A673 (cell line): ENCODE results near the gene SH2D2A. TPM values are rescaled to one million over a fixed set of nuclear protein-coding genes. Genes with fewer than 3 reads are reported as not detected.

Experiments used
- BruUV-seq: library from RNA; stranded (reverse); fragments of 400-500 nt; replicated peaks from 2 replicates; lab custom pipeline; 2021; lab: Mats Ljungman, UMichigan
- CTCF ChIA-PET: fragments of 300-600 bp; sonication (Branson Sonifier 250); formaldehyde crosslinking; loops from one replicate; lab custom pipeline; 2022; ENCODE audit warnings: antibody characterized with exemption; lab: Charles Lee
- POLR2A ChIA-PET: fragments of 300-600 bp; sonication (Branson Sonifier 250); formaldehyde crosslinking; loops from one replicate; lab custom pipeline; 2022; ENCODE audit warnings: antibody characterized with exemption; ENCODE audit not compliant: low non-redundant PET; lab: Charles Lee
- DNase-seq: peaks from one replicate; pipeline ENCODE4 v3.0.0-alpha.2; 2015; ENCODE audit warnings: low spot score
- H3K27ac ChIP-seq: fragments of 200-600 bp; sonication (generic); 2 replicates; pipeline ENCODE4 v1.5.1; 2016; ENCODE audit warnings: mixed run types, low read depth, mild to moderate bottlenecking, mixed read lengths, antibody characterized with exemption, low read length; ENCODE audit not compliant: poor library complexity, severe bottlenecking
- H3K27me3 ChIP-seq: fragments of 200-600 bp; sonication (generic); replicated peaks from 2 replicates; pipeline ENCODE4 v1.6.1; 2017; ENCODE audit warnings: mixed run types, low read depth, mild to moderate bottlenecking, mixed read lengths, antibody characterized with exemption, low read length; ENCODE audit not compliant: insufficient read depth, poor library complexity
- H3K36me3 ChIP-seq: fragments of 200-600 bp; sonication (generic); 2 replicates; pipeline ENCODE4 v1.6.1; 2016; ENCODE audit warnings: mixed run types, mild to moderate bottlenecking, mixed read lengths, antibody characterized with exemption, low read length; ENCODE audit not compliant: insufficient read depth, poor library complexity, severe bottlenecking
- H3K4me1 ChIP-seq: fragments of 200-600 bp; sonication (generic); 2 replicates; pipeline ENCODE4 v1.6.1; 2017; ENCODE audit warnings: mixed run types, mild to moderate bottlenecking, mixed read lengths, antibody characterized with exemption, low read length; ENCODE audit not compliant: insufficient read depth, poor library complexity, severe bottlenecking
- H3K4me3 ChIP-seq: fragments of 200-600 bp; sonication (generic); 2 replicates; pipeline ENCODE4 v1.5.1; 2016; ENCODE audit warnings: low read depth, mixed run types, mild to moderate bottlenecking, mixed read lengths, low read length; ENCODE audit not compliant: poor library complexity, severe bottlenecking
- H3K9me3 ChIP-seq: fragments of 200-600 bp; sonication (generic); 2 replicates; pipeline ENCODE4 v1.6.1; 2016; ENCODE audit warnings: mixed run types, low read depth, mild to moderate bottlenecking, mixed read lengths, antibody characterized with exemption, low read length; ENCODE audit not compliant: poor library complexity, severe bottlenecking
- CTCF ChIP-seq: fragments of 300-800, 200-600 bp; sonication (generic); conservative IDR thresholded peaks from 2 replicates; pipeline ENCODE4 v1.5.1; 2017; ENCODE audit warnings: low read depth, mild to moderate bottlenecking, antibody characterized with exemption, low read length, moderate library complexity, mixed read lengths
- EZH2 ChIP-seq: fragments of 200-600 bp; sonication (generic); IDR thresholded peaks from 2 replicates; pipeline ENCODE4 v1.6.1; 2017; ENCODE audit warnings: borderline replicate concordance, low read depth, mild to moderate bottlenecking, mixed read lengths, antibody characterized with exemption, low read length; ENCODE audit not compliant: poor library complexity, severe bottlenecking
- intact Hi-C: fragments of 100-400 bp; cut with micrococcal nuclease; formaldehyde crosslinking; loops from one replicate; pipeline ENCODE4 v1.10.0; 2022; ENCODE audit not compliant: unreplicated experiment
- total RNA-seq: library from RNA; stranded (reverse); gene quantifications from 2 replicates; pipeline ENCODE4 v1.2.3, GENCODE V29; 2021

Gene SH2D2A
- total RNA-seq, 1 experiment from 2014 or later = 3.5 TPM

- intact Hi-C loops = no loop called here
- H3K36me3 ChIP-seq = peaks cover 3% of the 10 kb centered on the region
- no peak overlapping the region for H3K4me3 ChIP-seq
- BruUV-seq = no TSS peak
- H3K27ac ChIP-seq = no peak overlapping the region
- ChIA-PET POLR2A (no interaction called here), CTCF (interaction anchor here (0.5 kb wide), 1 partner anchor 48 kb away, joined by 4 read pairs; the partner anchor contains the start of genes ISG20L2 and METTL25B)
- H3K4me1 ChIP-seq = peaks cover 9% of the 10 kb centered on the region
- H3K9me3 ChIP-seq = no peaks in the 10 kb centered on the region
- DNase-seq = no peak
- no peaks in the 10 kb centered on the region for H3K27me3 ChIP-seq
- TF ChIP-seq EZH2 (no peak), CTCF (no peak)
These were observed 39.7 kb downstream of the SH2D2A start for GRCh38 chr1:156776942-156777341.

GRCh38 chr1:156775799-156776198, 40.8 kb downstream of the SH2D2A start:
- intact Hi-C loops = no loop called here
- H3K27me3 ChIP-seq = no peaks in the 10 kb centered on the region
- CTCF ChIA-PET = interaction anchor here (0.7 kb wide), 1 partner anchor 54 kb away, joined by 4 read pairs; no protein-coding TSS in a partner anchor
- no peak for DNase-seq
- no peak overlapping the region for H3K4me3 ChIP-seq
- BruUV-seq = no TSS peak
- TF ChIP-seq CTCF = no peak
- no peak for TF ChIP-seq EZH2
- no peak overlapping the region for H3K27ac ChIP-seq
- POLR2A ChIA-PET = no interaction called here
- no peaks in the 10 kb centered on the region for H3K9me3 ChIP-seq
- H3K36me3 ChIP-seq = peaks cover 8% of the 10 kb centered on the region
- H3K4me1 ChIP-seq = peaks cover 9% of the 10 kb centered on the region

GRCh38 chr1:156773607-156774006, 43.0 kb downstream of the SH2D2A start:
- no peaks in the 10 kb centered on the region for H3K9me3 ChIP-seq
- H3K4me1 ChIP-seq = peaks cover 15% of the 10 kb centered on the region
- no peak overlapping the region for H3K4me3 ChIP-seq
- no peaks in the 10 kb centered on the region for H3K27me3 ChIP-seq
- no TSS peak for BruUV-seq
- H3K36me3 ChIP-seq = peaks cover 11% of the 10 kb centered on the region
- intact Hi-C loops = no loop called here
- TF ChIP-seq CTCF (no peak), EZH2 (no peak)
- H3K27ac ChIP-seq = no peak overlapping the region
- ChIA-PET POLR2A (interaction anchor here (0.6 to 0.7 kb wide), 2 partner anchors 26 to 32 kb away, joined by 3 to 4 read pairs; partner anchors contain the start of gene MRPL24), CTCF (no interaction called here)
- no peak for DNase-seq
